ENCODE data around the gene CYLC2. TPM values are rescaled to one million over a fixed set of nuclear protein-coding genes. Genes with fewer than 3 reads are reported as not detected.

CYLC2 gene
- total RNA-seq (not detected in 2 replicates), polyA plus RNA-seq (not detected in 2 replicates)

- TF ChIP-seq EZH2phosphoT487 (IDR thresholded peaks at IDR 0.05; ENCODE audit: low read depth, severe bottlenecking, unreplicated experiment) (no peak), EZH2 (IDR thresholded peaks at IDR 0.05; ENCODE audit: borderline replicate concordance) (no peak), CTCF (IDR thresholded peaks at IDR 0.05; ENCODE audit: poor library complexity) (no peak)
- no peak within 1 kb of the TSS for H2AFZ ChIP-seq
- H3K4me1 ChIP-seq (ENCODE audit: insufficient read depth): no peaks in the 10 kb centered on the region
Observed at GRCh38 chr9:102995033-102995432, at the start of gene CYLC2. CYLC2 (plus strand) TSS chr9:102995333; CDS start chr9:102995381, 48 bp downstream.

GRCh38 chr9:102950346-102950745 is 44.8 kb upstream of the CYLC2 start:
- Histone ChIP-seq H3K4me3 (no peak overlapping the region), H3K4me1 (ENCODE audit: insufficient read depth) (no peaks in the 10 kb centered on the region), H3K36me3 (replicated peaks; ENCODE audit: insufficient read depth, low read depth) (no peaks in the 10 kb centered on the region), H3K27ac (no peak overlapping the region), H3K4me2 (no peak overlapping the region), H3K27me3 (no peaks in the 10 kb centered on the region), H4K20me1 (ENCODE audit: insufficient read depth, poor library complexity, severe bottlenecking) (no peaks in the 10 kb centered on the region), H3K79me2 (no peaks in the 10 kb centered on the region), H3K9me2 (replicated peaks; ENCODE audit: insufficient read depth) (no peaks in the 10 kb centered on the region), H3K9me3 (ENCODE audit: low read depth) (no peaks in the 10 kb centered on the region), H2AFZ (no peak overlapping the region)
- no peak for DNase-seq (ENCODE audit: low spot score)
- 34% methylated on average over 2 of the region's 2 CpGs for WGBS (ENCODE audit: low lambda C conversion rate, missing lambda C conversion rate)
- TF ChIP-seq EZH2 (IDR thresholded peaks at IDR 0.05; ENCODE audit: borderline replicate concordance) (no peak), CTCF (IDR thresholded peaks at IDR 0.05; ENCODE audit: poor library complexity) (no peak), EZH2phosphoT487 (IDR thresholded peaks at IDR 0.05; ENCODE audit: low read depth, severe bottlenecking, unreplicated experiment) (no peak)

More at GRCh38 chr9:102995033-102995432, at the start of gene CYLC2:
- Histone ChIP-seq H3K27ac (no peak within 1 kb of the TSS), H3K4me3 (no peak within 1 kb of the TSS), H3K27me3 (no peaks in the 10 kb centered on the region), H3K36me3 (replicated peaks; ENCODE audit: insufficient read depth, low read depth) (no peaks in the 10 kb centered on the region), H3K4me2 (no peak within 1 kb of the TSS), H4K20me1 (ENCODE audit: insufficient read depth, poor library complexity, severe bottlenecking) (no peaks in the 10 kb centered on the region), H3K9me3 (ENCODE audit: low read depth) (no peaks in the 10 kb centered on the region), H3K9me2 (replicated peaks; ENCODE audit: insufficient read depth) (no peaks in the 10 kb centered on the region), H3K79me2 (no peaks in the 10 kb centered on the region)
- no peak for DNase-seq (ENCODE audit: low spot score)

GRCh38 chr9:102966999-102967398 is 28.1 kb upstream of the CYLC2 start:
- H3K4me1 ChIP-seq (ENCODE audit: insufficient read depth): no peaks in the 10 kb centered on the region
- no peaks in the 10 kb centered on the region for H3K79me2 ChIP-seq
- DNase-seq (ENCODE audit: low spot score): no peak
- no peaks in the 10 kb centered on the region for H3K9me2 ChIP-seq (replicated peaks; ENCODE audit: insufficient read depth)
- H3K4me3 ChIP-seq: no peak overlapping the region
- no peak overlapping the region for H3K27ac ChIP-seq
- no peaks in the 10 kb centered on the region for H3K9me3 ChIP-seq (ENCODE audit: low read depth)
- no peaks in the 10 kb centered on the region for H3K36me3 ChIP-seq (replicated peaks; ENCODE audit: insufficient read depth, low read depth)
- no peaks in the 10 kb centered on the region for H4K20me1 ChIP-seq (ENCODE audit: insufficient read depth, poor library complexity, severe bottlenecking)
- TF ChIP-seq EZH2 (IDR thresholded peaks at IDR 0.05; ENCODE audit: borderline replicate concordance) (no peak), CTCF (IDR thresholded peaks at IDR 0.05; ENCODE audit: poor library complexity) (no peak), EZH2phosphoT487 (IDR thresholded peaks at IDR 0.05; ENCODE audit: low read depth, severe bottlenecking, unreplicated experiment) (no peak)
- H2AFZ ChIP-seq: no peak overlapping the region
- no peak overlapping the region for H3K4me2 ChIP-seq
- 88% methylated on average over 7 of the region's 7 CpGs for WGBS (ENCODE audit: low lambda C conversion rate, missing lambda C conversion rate)
- no peaks in the 10 kb centered on the region for H3K27me3 ChIP-seq

GRCh38 chr9:102967979-102968378 is 27.2 kb upstream of the CYLC2 start:
- H3K4me2 ChIP-seq: no peak overlapping the region
- no peak overlapping the region for H3K27ac ChIP-seq
- H3K9me3 ChIP-seq (ENCODE audit: low read depth): no peaks in the 10 kb centered on the region
- H2AFZ ChIP-seq: no peak overlapping the region
- no peaks in the 10 kb centered on the region for H3K9me2 ChIP-seq (replicated peaks; ENCODE audit: insufficient read depth)
- no peaks in the 10 kb centered on the region for H3K27me3 ChIP-seq
- H3K36me3 ChIP-seq (replicated peaks; ENCODE audit: insufficient read depth, low read depth): no peaks in the 10 kb centered on the region
- no peaks in the 10 kb centered on the region for H3K4me1 ChIP-seq (ENCODE audit: insufficient read depth)
- 86% methylated on average over 2 of the region's 2 CpGs for WGBS (ENCODE audit: low lambda C conversion rate, missing lambda C conversion rate)
- H3K4me3 ChIP-seq: no peak overlapping the region
- no peaks in the 10 kb centered on the region for H3K79me2 ChIP-seq
- no peak for TF ChIP-seq EZH2phosphoT487 (IDR thresholded peaks at IDR 0.05; ENCODE audit: low read depth, severe bottlenecking, unreplicated experiment)
- TF ChIP-seq CTCF (IDR thresholded peaks at IDR 0.05; ENCODE audit: poor library complexity): no peak
- TF ChIP-seq EZH2 (IDR thresholded peaks at IDR 0.05; ENCODE audit: borderline replicate concordance): no peak
- DNase-seq (ENCODE audit: low spot score): no peak
- no peaks in the 10 kb centered on the region for H4K20me1 ChIP-seq (ENCODE audit: insufficient read depth, poor library complexity, severe bottlenecking)

Data from hepatocyte (in vitro differentiated cells).